GM12878 (cell line): ENCODE data around the gene ATP6V0E2. TPM values are rescaled to one million over a fixed set of nuclear protein-coding genes. Genes with fewer than 3 reads are reported as not detected.

ENCODE experiments used
- ATAC-seq: fragments of 200-7000 bp; cut with Tn5 transposase; 3 replicates; pipeline ENCODE4 v1.9.1; 2020; ENCODE audit warnings: mild to moderate bottlenecking, moderate library complexity
- BruUV-seq: library from RNA; stranded (reverse); fragments of 400-500 nt; replicated peaks from 2 replicates; lab custom pipeline; 2021; lab: Mats Ljungman, UMichigan
- CTCF ChIA-PET: fragments of 300-600 bp; sonication (Branson Sonifier 250); formaldehyde crosslinking; extraction: SDS; loops from one replicate; lab custom pipeline; 2021; ENCODE audit warnings: inconsistent platforms; lab: Yijun Ruan, JAX
- POLR2A ChIA-PET: fragments of 350-600 bp; formaldehyde crosslinking; extraction: SDS; loops from one replicate; lab custom pipeline; 2021; ENCODE audit warnings: inconsistent platforms; lab: Charles Lee
- RAD21 ChIA-PET: fragments of 300-600 bp; sonication (Branson Sonifier 250); formaldehyde crosslinking; loops from one replicate; lab custom pipeline; 2023; ENCODE audit warnings: antibody characterized with exemption; ENCODE audit not compliant: unreplicated experiment; lab: Charles Lee
- SMC1A ChIA-PET: fragments of 300-600 bp; sonication (Branson Sonifier 250); formaldehyde crosslinking; loops from one replicate; lab custom pipeline; 2023; ENCODE audit not compliant: unreplicated experiment, uncharacterized antibody; lab: Charles Lee
- DNase-seq: peaks from one replicate; pipeline ENCODE4 v3.0.0-alpha.2; 2011; ENCODE audit warnings: low read depth, low spot score
- FAIRE-seq: peaks from 3 replicates; lab custom pipeline; 2011; peaks lifted over from hg19 to GRCh38; lab: Jason Lieb, UNC
- H2AFZ ChIP-seq: 2 replicates; pipeline ENCODE4 v1.6.0; 2011; ENCODE audit warnings: low read depth, low read length, control low read depth; ENCODE audit not compliant: control insufficient read depth
- H3K27ac ChIP-seq: 2 replicates; pipeline ENCODE4 v1.5.1; 2011; ENCODE audit warnings: control low read depth; ENCODE audit not compliant: control insufficient read depth, insufficient read depth
- H3K27me3 ChIP-seq, 2 experiments: replicated peaks in 1 of 2; 2 replicates each; pipeline versions ENCODE4 v1.6.0 to v1.6.1; 2011; ENCODE audit warnings: low read length in 1 of 2; ENCODE audit not compliant: control insufficient read depth in 2 of 2, insufficient read depth in 2 of 2
- H3K36me3 ChIP-seq, 2 experiments: 2 replicates each; pipeline ENCODE4 v1.5.1; 2011; ENCODE audit warnings: low read length in 1 of 2; ENCODE audit not compliant: control insufficient read depth in 2 of 2, insufficient read depth in 2 of 2
- H3K4me1 ChIP-seq: 2 replicates; pipeline ENCODE4 v1.6.1; 2011; ENCODE audit warnings: mild to moderate bottlenecking, low read length, moderate library complexity, mixed read lengths; ENCODE audit not compliant: control insufficient read depth, insufficient read depth
- H3K4me2 ChIP-seq: 2 replicates; pipeline ENCODE4 v1.6.0; 2011; ENCODE audit warnings: control low read depth; ENCODE audit not compliant: control insufficient read depth, insufficient read depth
- H3K4me3 ChIP-seq: fragments of 200-600 bp; sonication (generic); 2 replicates; pipeline ENCODE4 v1.5.1; 2016
- H3K79me2 ChIP-seq: 2 replicates; pipeline ENCODE4 v1.6.0; 2011; ENCODE audit warnings: low read length; ENCODE audit not compliant: control insufficient read depth, insufficient read depth
- H3K9ac ChIP-seq: 2 replicates; pipeline ENCODE4 v1.8.0; 2011; ENCODE audit warnings: low read length, control low read depth, mixed read lengths; ENCODE audit not compliant: control insufficient read depth, insufficient read depth
- H3K9me3 ChIP-seq: replicated peaks from 3 replicates; pipeline ENCODE4 v1.5.1; 2011; ENCODE audit warnings: mild to moderate bottlenecking, low read length; ENCODE audit not compliant: control insufficient read depth, insufficient read depth
- H4K20me1 ChIP-seq: 2 replicates; pipeline ENCODE4 v1.6.0; 2011; ENCODE audit not compliant: control insufficient read depth, insufficient read depth
- CEBPB ChIP-seq, 2 experiments: fragments of 150-350 bp in 1 of 2; IDR thresholded peaks; 2 replicates each; pipeline ENCODE4 v1.6.1; 2012 to 2014; ENCODE audit warnings: low read depth in 2 of 2, low read length in 2 of 2, borderline replicate concordance in 1 of 2, inconsistent platforms in 1 of 2
- DPF2 ChIP-seq: fragments of 450-650 bp; IDR thresholded peaks from 2 replicates; pipeline ENCODE4 v1.6.1; 2017; ENCODE audit warnings: mild to moderate bottlenecking
- MYB ChIP-seq: fragments of 150-350 bp; IDR thresholded peaks from 2 replicates; pipeline ENCODE4 v1.6.1; 2014; ENCODE audit warnings: mild to moderate bottlenecking, low read depth, low read length, borderline replicate concordance
- NRF1 ChIP-seq: conservative IDR thresholded peaks from 2 replicates; pipeline ENCODE4 v1.6.1; 2011; ENCODE audit warnings: mild to moderate bottlenecking, low read depth, low read length, improper control_type of control experiment
- POLR2AphosphoS2 ChIP-seq: IDR thresholded peaks from 2 replicates; pipeline ENCODE4 v1.6.1; 2011; ENCODE audit warnings: low read depth, mild to moderate bottlenecking, low read length, improper control_type of control experiment, moderate library complexity
- RCOR1 ChIP-seq: conservative IDR thresholded peaks from 2 replicates; pipeline ENCODE4 v1.6.1; 2012; ENCODE audit warnings: low read depth, low read length, improper control_type of control experiment
- RUNX3 ChIP-seq: IDR thresholded peaks from 2 replicates; pipeline ENCODE4 v1.6.1; 2012; ENCODE audit warnings: low read length, inconsistent platforms
- SPI1 ChIP-seq: IDR thresholded peaks from 2 replicates; pipeline ENCODE4 v1.6.1; 2011; ENCODE audit warnings: low read depth, mild to moderate bottlenecking, low read length, moderate library complexity, borderline replicate concordance; ENCODE audit not compliant: insufficient read depth
- ZNF384 ChIP-seq: IDR thresholded peaks from 2 replicates; pipeline ENCODE4 v1.6.1; 2012; ENCODE audit warnings: low read depth, mild to moderate bottlenecking, low read length, improper control_type of control experiment, borderline replicate concordance
- WGBS: methylation state at CpG from one replicate; pipeline ENCODE4 v1.1.6; 2016; ENCODE audit warnings: low lambda C conversion rate; ENCODE audit not compliant: insufficient replicate concordance, insufficient coverage; ENCODE audit errors: missing lambda C conversion rate; 5-methylcytosine and 5-hydroxymethylcytosine counted together
- in situ Hi-C: fragments of 300-500 bp; cut with MboI; formaldehyde crosslinking; loops from 9 replicates; pipeline ENCODE4 v1.14.3; 2018; ENCODE audit warnings: mixed read lengths
- intact Hi-C: fragments of 100-400 bp; cut with micrococcal nuclease; formaldehyde crosslinking; loops from one replicate; pipeline ENCODE4 v1.14.2; 2022; ENCODE audit not compliant: unreplicated experiment
- polyA plus RNA-seq, 11 experiments: library from polyadenylated mRNA; depleted of rRNA in 4 of 11; unstranded in 6 of 11; stranded (reverse) in 5 of 11; fragments of >200 nt; fragmentation: Nextera tagmentation in 4 of 11; fragmentation: Illumina TruSeq in 1 of 11; extraction: Ambion mirVana in 4 of 11; extraction: Trizol in 1 of 11; gene quantifications; 1 replicate in 1 of 11; 2 replicates in 10 of 11; pipeline versions ENCODE4 v1.2.1 to v1.2.3, GENCODE V29; 2011 to 2016; ENCODE audit warnings: inconsistent platforms in 2 of 11, missing spikeins in 2 of 11, low read depth in 1 of 11
- total RNA-seq, 4 experiments: library from RNA; depleted of rRNA in 3 of 4; stranded (reverse); fragments of >200 nt in 3 of 4; fragmentation: Illumina TruSeq in 1 of 4; extraction: Trizol in 1 of 4; gene quantifications; 2 replicates each; pipeline versions ENCODE4 v1.2.1 to v1.2.3, GENCODE V29; 2013 to 2021
- TF ChIP-seq, protein P1 (sequence below): IDR thresholded peaks from 2 replicates; pipeline ENCODE4 v1.6.1; 2012; ENCODE audit warnings: low read length, inconsistent platforms
- TF ChIP-seq, protein P2 (sequence below), 3 experiments: IDR thresholded peaks in 2 of 3; conservative IDR thresholded peaks in 1 of 3; 2 replicates each; pipeline ENCODE4 v1.5.1; 2011; ENCODE audit warnings: low read depth in 3 of 3, low read length in 3 of 3, mild to moderate bottlenecking in 3 of 3, control low read depth in 2 of 3, moderate library complexity in 2 of 3, inconsistent platforms in 1 of 3, mixed read lengths in 1 of 3; ENCODE audit not compliant: control insufficient read depth in 2 of 3, insufficient read depth in 1 of 3; ENCODE audit errors: extremely low read depth in 1 of 3
- TF ChIP-seq, protein P3 (sequence below): IDR thresholded peaks from 2 replicates; pipeline ENCODE4 v1.6.1; 2011; ENCODE audit warnings: low read depth, mild to moderate bottlenecking, low read length, moderate library complexity, borderline replicate concordance; ENCODE audit errors: extremely low read depth

The ATP6V0E2 gene
- total and polyA plus RNA-seq, 10 of the 15 experiments (the other 5 are each of a cell fraction or from before 2014, with no cell fraction given), result 1.5 to 54.7 (median 27.6) TPM

DNA sequence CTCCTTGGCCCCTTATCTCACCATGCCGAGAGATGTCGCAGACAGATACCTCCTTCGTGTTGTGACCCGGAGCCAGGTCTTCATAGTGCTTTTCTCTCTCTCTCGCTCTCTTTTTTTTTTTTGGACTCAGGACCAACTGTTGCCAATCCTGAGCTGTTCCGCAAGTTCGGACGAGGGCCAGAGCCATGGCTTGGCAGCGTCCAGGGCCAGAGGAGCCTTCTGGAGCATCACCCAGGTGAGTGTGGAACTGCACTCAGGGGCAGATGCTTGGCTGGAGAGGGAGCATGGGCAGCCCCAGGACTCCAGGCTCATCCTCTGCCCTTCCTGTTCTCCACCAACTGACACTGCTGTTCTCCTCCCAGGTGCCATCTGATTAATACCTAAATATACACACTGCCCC lies 27.7 kb upstream of the ATP6V0E2 start:
- no peak for FAIRE-seq
- Histone ChIP-seq H3K27ac (no peak overlapping the region), H3K4me2 (no peak overlapping the region), H3K79me2 (no peaks in the 10 kb centered on the region), H4K20me1 (no peaks in the 10 kb centered on the region), H3K9me3 (no peaks in the 10 kb centered on the region), H3K4me1 (peaks cover 11% of the 10 kb centered on the region), H3K36me3 (no peaks in the 10 kb centered on the region), H3K9ac (no peak overlapping the region), H3K4me3 (no peak overlapping the region), H2AFZ (no peak overlapping the region), H3K27me3 (no peaks in the 10 kb centered on the region)
- ATAC-seq, result no peak
- intact Hi-C loops (no loop called here), in situ Hi-C loops (no loop called here)
- CTCF ChIA-PET, result no interaction called here
- SMC1A ChIA-PET, result interaction anchor here (1.3 kb wide), 1 partner anchor 24 kb away, joined by 5 read pairs; no protein-coding TSS in a partner anchor
- no peak for DNase-seq
- RAD21 ChIA-PET, result interaction anchor here (0.6 kb wide), 1 partner anchor 8 kb away, joined by 3 read pairs; the partner anchor contains the start of gene ZNF862
- POLR2A ChIA-PET, result interaction anchor here (0.6 kb wide), 1 partner anchor 1787 kb away, joined by 3 read pairs; no protein-coding TSS in a partner anchor
- TF ChIP-seq, protein P1, sequence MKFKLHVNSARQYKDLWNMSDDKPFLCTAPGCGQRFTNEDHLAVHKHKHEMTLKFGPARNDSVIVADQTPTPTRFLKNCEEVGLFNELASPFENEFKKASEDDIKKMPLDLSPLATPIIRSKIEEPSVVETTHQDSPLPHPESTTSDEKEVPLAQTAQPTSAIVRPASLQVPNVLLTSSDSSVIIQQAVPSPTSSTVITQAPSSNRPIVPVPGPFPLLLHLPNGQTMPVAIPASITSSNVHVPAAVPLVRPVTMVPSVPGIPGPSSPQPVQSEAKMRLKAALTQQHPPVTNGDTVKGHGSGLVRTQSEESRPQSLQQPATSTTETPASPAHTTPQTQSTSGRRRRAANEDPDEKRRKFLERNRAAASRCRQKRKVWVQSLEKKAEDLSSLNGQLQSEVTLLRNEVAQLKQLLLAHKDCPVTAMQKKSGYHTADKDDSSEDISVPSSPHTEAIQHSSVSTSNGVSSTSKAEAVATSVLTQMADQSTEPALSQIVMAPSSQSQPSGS, result no peak
- no peak for TF ChIP-seq DPF2
- TF ChIP-seq RUNX3, result no peak
- no peak for TF ChIP-seq MYB
- TF ChIP-seq, protein P2, sequence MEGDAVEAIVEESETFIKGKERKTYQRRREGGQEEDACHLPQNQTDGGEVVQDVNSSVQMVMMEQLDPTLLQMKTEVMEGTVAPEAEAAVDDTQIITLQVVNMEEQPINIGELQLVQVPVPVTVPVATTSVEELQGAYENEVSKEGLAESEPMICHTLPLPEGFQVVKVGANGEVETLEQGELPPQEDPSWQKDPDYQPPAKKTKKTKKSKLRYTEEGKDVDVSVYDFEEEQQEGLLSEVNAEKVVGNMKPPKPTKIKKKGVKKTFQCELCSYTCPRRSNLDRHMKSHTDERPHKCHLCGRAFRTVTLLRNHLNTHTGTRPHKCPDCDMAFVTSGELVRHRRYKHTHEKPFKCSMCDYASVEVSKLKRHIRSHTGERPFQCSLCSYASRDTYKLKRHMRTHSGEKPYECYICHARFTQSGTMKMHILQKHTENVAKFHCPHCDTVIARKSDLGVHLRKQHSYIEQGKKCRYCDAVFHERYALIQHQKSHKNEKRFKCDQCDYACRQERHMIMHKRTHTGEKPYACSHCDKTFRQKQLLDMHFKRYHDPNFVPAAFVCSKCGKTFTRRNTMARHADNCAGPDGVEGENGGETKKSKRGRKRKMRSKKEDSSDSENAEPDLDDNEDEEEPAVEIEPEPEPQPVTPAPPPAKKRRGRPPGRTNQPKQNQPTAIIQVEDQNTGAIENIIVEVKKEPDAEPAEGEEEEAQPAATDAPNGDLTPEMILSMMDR (IDR thresholded peaks at IDR 0.05 in 2 of 3, conservative IDR thresholded peaks at IDR 0.05 in 1 of 3; ENCODE audit: control insufficient read depth in 2 of 3, extremely low read depth in 1 of 3, insufficient read depth in 1 of 3, low read depth in 3 of 3, low read length in 3 of 3), result no peak
- TF ChIP-seq POLR2AphosphoS2, result no peak
- no peak for TF ChIP-seq NRF1
- TF ChIP-seq CEBPB (IDR thresholded peaks at IDR 0.05; ENCODE audit: borderline replicate concordance in 1 of 2, low read depth in 2 of 2, low read length in 2 of 2), result no peak
- TF ChIP-seq, protein P3, sequence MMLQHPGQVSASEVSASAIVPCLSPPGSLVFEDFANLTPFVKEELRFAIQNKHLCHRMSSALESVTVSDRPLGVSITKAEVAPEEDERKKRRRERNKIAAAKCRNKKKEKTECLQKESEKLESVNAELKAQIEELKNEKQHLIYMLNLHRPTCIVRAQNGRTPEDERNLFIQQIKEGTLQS, result no peak
- no peak for TF ChIP-seq SPI1
- TF ChIP-seq RCOR1, result no peak
- no peak for TF ChIP-seq ZNF384
- BruUV-seq, result no TSS peak
- 88% methylated on average over 9 of the region's 9 CpGs for WGBS
